ENCODE measurements around the gene ACSF2. TPM values are rescaled to one million over a fixed set of nuclear protein-coding genes. Genes with fewer than 3 reads are reported as not detected.
A peak's percentile ranks its signal among the peaks of the same experiment; 100 is the strongest.

Gene ACSF2
- polyA plus RNA-seq, 2 of the 4 experiments (the other 2 are of a cell fraction) = 24.4 to 33.6 TPM

- ChIA-PET CTCF (interaction anchor here (1.2 to 6.0 kb wide), 2 partner anchors 32 to 43 kb away, joined by 3 to 26 read pairs; partner anchors contain the start of gene LRRC59), POLR2A (no interaction called here)
- H3K4me1 ChIP-seq = no peaks in the 10 kb centered on the region
- H3K4me2 ChIP-seq = no peak overlapping the region
- no peak for TF ChIP-seq ATOH8 (CRISPR knock-in tag; IDR thresholded peaks at IDR 0.05; ENCODE audit: low read depth)
- TF ChIP-seq HOXB5 (CRISPR knock-in tag; IDR thresholded peaks at IDR 0.05) = no peak
- TF ChIP-seq FOXS1 (CRISPR knock-in tag; IDR thresholded peaks at IDR 0.05) = no peak
- H3K9me3 ChIP-seq = no peaks in the 10 kb centered on the region
- WGBS (ENCODE audit: missing lambda C conversion rate) = 68% methylated on average over 4 of the region's 4 CpGs
- H3K27ac ChIP-seq = no peak overlapping the region
- H3K4me3 ChIP-seq = no peak overlapping the region
- ATAC-seq (no peak; a peak in 1 of 6 replicates), DNase-seq (ENCODE audit: low read depth in 1 of 2, low spot score in 1 of 2) (no peak), FAIRE-seq (no peak)
Measured at GRCh38 chr17:50440172-50440837, 14.3 kb downstream of the ACSF2 start.

GRCh38 chr17:50440838-50441829 lies 15.1 kb downstream of the ACSF2 start:
- Histone ChIP-seq H3K4me3 (no peak overlapping the region), H3K9me3 (no peaks in the 10 kb centered on the region), H3K4me2 (no peak overlapping the region), H3K27ac (no peak overlapping the region), H3K4me1 (no peaks in the 10 kb centered on the region)
- ChIA-PET POLR2A (no interaction called here), CTCF (interaction anchor here (0.8 to 6.0 kb wide), 4 partner anchors 17 to 44 kb away, joined by 3 to 26 read pairs (median 4); partner anchors contain the start of gene LRRC59)
- no peak for FAIRE-seq
- TF ChIP-seq KDM1A (IDR thresholded peaks at IDR 0.05; ENCODE audit: low read depth) (0 out of 2 replicates have a peak, but pooled peaks have one; percentile 49), CHD4 (IDR thresholded peaks at IDR 0.05; ENCODE audit: borderline replicate concordance) (no peak)
- DNase-seq (ENCODE audit: low read depth in 1 of 2, low spot score in 1 of 2) = no peak
- WGBS (ENCODE audit: missing lambda C conversion rate) = 87% methylated on average over 10 of the region's 10 CpGs
- ATAC-seq = no peak

- TF ChIP-seq NPAS2 (CRISPR knock-in tag; IDR thresholded peaks at IDR 0.05; ENCODE audit: borderline replicate concordance) (no peak), HOXB13 (CRISPR knock-in tag; IDR thresholded peaks at IDR 0.05; ENCODE audit: low read depth) (no peak), CBX8 (IDR thresholded peaks at IDR 0.05) (no peak), ZSCAN20 (CRISPR knock-in tag; IDR thresholded peaks at IDR 0.05) (no peak), POLR2AphosphoS2 (conservative IDR thresholded peaks at IDR 0.05; ENCODE audit: low read length) (no peak), ZFP36 (IDR thresholded peaks at IDR 0.05; ENCODE audit: borderline replicate concordance, partially characterized antibody) (no peak), REST (IDR thresholded peaks at IDR 0.05) (no peak), MAFK (IDR thresholded peaks at IDR 0.05; ENCODE audit: partially characterized antibody) (no peak), JUN (IDR thresholded peaks at IDR 0.05) (no peak), RAD21 (conservative IDR thresholded peaks at IDR 0.05 in 1 of 2, IDR thresholded peaks at IDR 0.05 in 1 of 2) (no peak), HOXA7 (CRISPR knock-in tag; IDR thresholded peaks at IDR 0.05) (no peak), GATA3 (IDR thresholded peaks at IDR 0.05; ENCODE audit: borderline replicate concordance) (no peak), RFX5 (IDR thresholded peaks at IDR 0.05) (no peak), ELK1 (IDR thresholded peaks at IDR 0.05; ENCODE audit: low read depth, low read length) (no peak), EHF (CRISPR knock-in tag; IDR thresholded peaks at IDR 0.05) (no peak), RARB (CRISPR knock-in tag; IDR thresholded peaks at IDR 0.05) (no peak)
- Histone ChIP-seq H3K4me2 (no peak overlapping the region), H3K27ac (no peak overlapping the region), H3K9me3 (no peaks in the 10 kb centered on the region), H3K4me1 (no peaks in the 10 kb centered on the region), H3K4me3 (no peak overlapping the region)
- CTCF ChIA-PET = interaction anchor here (0.8 to 3.0 kb wide), 10 partner anchors 8 to 243 kb away, joined by 3 to 16 read pairs (median 4); partner anchors contain the start of gene LRRC59
- 70% methylated on average over 3 of the region's 3 CpGs for WGBS (ENCODE audit: missing lambda C conversion rate)
- no peak for DNase-seq (ENCODE audit: low read depth in 1 of 2, low spot score in 1 of 2)
- FAIRE-seq = no peak
- no peak for ATAC-seq
- POLR2A ChIA-PET = no interaction called here
Measured at GRCh38 chr17:50443505-50443974, 17.5 kb downstream of the ACSF2 start.
